RPMI7951 (cell line): ENCODE results near the gene SLC22A23. TPM values are rescaled to one million over a fixed set of nuclear protein-coding genes. Genes with fewer than 3 reads are reported as not detected.

Experiments used
- DNase-seq: peaks from one replicate; pipeline ENCODE4 v3.0.0-alpha.2; 2012; ENCODE audit warnings: low read depth
- total RNA-seq: library from RNA; depleted of rRNA; stranded (reverse); fragments of >200 nt; shearing (Covaris generic); gene quantifications from 2 replicates; pipeline ENCODE4 v1.2.3, GENCODE V29; 2014

The SLC22A23 gene
- total RNA-seq, 1 experiment from 2014 or later: 0.72 TPM

DNA sequence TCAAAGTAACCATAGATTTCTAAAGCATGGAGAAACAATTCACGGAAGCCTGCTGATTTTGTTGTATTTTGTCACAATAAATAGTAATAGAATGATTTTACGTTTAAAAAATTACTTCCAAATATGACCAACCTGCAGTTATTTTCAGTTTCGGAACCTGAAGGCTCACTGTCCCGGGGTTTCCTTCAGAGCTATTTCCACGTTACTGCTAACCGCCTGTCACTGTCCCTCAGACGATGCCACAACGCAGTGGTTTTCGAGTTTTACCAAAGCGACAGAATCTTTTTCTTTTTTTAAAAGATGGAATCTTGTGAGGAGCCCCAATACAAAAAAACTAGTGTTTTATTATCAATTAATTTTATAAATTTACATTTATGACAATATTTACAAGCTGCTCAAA is 157.6 kb downstream of the SLC22A23 start:
- no peak for DNase-seq

GRCh38 chr6:3297909-3298308 is 158.9 kb downstream of the SLC22A23 start:
- no peak for DNase-seq

- no peak for DNase-seq
These were observed 159.8 kb downstream of the SLC22A23 start for GRCh38 chr6:3297006-3297405.

GRCh38 chr6:3296537-3296936 is 160.3 kb downstream of the SLC22A23 start:
- DNase-seq: no peak

DNA sequence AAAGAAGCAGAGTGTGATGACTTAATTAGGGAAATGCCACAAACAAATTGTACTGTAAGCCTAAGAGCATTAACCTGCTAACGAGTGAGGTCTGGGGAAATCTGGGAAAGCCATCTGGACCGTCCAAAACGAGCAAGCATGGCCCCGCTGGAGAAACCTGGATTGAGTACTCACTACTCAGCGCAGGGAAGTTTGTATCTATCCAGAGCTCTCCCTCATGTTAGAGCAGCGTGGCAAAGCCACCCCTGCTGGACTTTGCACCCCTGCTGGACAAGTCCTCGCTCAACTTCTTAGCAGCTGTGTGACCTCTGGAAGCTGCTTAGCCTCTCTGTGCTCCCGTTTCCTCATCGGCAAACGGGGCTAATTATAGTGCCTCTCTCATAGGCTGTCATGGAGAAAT is 160.8 kb downstream of the SLC22A23 start:
- no peak for DNase-seq

DNA sequence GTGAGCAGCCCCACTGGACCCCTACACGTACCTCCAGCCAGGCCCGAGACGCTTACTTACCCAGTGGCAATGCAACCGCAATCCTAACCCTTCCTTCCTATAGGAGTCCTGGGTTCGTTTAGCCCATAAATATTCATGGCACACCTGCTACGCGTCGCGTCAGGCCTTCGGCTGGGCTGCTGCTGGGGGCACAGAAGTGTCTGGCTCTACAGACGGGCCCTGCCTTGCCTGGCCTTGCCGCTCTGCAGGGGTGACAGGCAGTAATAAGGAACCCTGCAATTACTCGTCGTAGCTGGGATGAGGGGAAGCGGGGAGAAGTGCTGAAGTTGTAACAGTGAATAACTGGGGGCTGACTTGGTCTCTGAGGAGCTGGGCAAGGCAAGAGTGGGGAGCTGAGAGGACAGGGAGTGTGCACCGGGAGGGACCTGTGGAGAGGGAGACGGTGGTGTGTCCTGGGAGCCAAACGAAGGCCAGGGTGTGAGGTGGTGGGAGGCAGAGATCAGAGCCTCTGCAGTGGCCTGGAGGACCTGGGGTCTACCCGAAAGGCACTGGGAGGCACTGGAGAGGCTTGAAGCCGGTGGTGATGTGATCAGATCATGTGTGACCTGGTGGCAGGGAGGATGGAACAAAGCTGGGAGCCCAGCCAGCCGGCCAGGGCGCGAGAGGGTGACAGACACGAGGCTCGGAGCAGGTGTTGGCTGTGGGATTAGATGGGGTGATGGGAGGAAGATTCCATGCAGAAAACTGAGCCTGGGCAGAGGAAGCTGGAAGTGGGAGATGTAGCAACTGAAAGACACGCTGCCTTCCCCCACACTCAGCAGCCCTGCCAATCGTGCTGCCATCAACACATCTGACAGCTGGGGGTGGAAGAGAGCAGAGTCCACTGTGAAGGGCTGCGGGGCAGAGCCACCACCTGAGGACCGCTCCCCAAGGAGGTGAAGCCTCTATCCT is 161.7 kb downstream of the SLC22A23 start:
- DNase-seq: no peak

GRCh38 chr6:3294396-3294795 is 162.5 kb downstream of the SLC22A23 start:
- DNase-seq: no peak

DNA sequence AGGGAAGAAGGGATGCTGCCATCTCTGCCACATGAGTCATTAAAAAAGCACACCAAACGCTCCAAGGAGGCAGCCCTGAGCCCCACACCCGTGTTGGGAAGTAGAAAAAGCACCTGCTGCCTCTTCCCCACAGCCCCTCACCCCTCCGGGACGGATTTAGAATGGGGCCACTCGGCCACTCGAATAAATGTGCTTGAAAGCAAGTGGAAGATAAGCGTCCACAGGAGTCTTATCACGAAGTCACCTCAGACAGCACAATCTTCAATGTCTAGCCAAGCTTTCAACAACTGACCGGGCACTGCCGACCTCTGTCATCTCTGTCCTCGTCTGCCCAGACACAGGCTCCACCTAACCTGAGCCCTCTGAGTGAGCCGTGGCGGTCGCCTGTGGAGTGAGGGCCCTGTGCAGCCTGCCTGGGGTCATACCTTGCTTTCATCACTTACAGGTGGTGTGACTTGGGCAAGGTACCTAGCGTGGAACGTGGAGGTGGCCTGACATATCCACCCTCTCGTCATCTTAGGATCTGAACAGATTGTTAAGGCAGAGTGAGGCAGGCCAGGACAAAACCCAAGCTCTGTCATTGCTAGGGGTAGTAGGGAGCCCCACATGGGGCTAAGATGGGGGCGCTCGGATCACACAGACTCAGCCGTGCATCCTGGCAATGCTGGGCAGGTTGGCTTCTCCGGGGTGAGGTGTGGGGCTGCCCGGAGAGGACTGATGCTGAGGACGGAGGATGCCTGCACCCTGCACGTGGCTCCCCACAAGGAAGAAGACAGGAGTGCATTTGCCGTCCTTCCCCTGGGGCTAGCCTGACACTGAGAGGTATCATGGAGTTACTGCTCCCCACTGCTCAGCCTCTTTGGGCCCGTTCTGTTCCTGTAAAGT is 163.3 kb downstream of the SLC22A23 start:
- DNase-seq: no peak

- DNase-seq: no peak
These were observed 164.2 kb downstream of the SLC22A23 start for GRCh38 chr6:3292431-3293197.

- DNase-seq: no peak
These were observed 164.9 kb downstream of the SLC22A23 start for GRCh38 chr6:3291987-3292386.

GRCh38 chr6:3291346-3291745 is 165.5 kb downstream of the SLC22A23 start:
- no peak for DNase-seq

GRCh38 chr6:3290931-3291211 is 166.0 kb downstream of the SLC22A23 start:
- DNase-seq: no peak

DNA sequence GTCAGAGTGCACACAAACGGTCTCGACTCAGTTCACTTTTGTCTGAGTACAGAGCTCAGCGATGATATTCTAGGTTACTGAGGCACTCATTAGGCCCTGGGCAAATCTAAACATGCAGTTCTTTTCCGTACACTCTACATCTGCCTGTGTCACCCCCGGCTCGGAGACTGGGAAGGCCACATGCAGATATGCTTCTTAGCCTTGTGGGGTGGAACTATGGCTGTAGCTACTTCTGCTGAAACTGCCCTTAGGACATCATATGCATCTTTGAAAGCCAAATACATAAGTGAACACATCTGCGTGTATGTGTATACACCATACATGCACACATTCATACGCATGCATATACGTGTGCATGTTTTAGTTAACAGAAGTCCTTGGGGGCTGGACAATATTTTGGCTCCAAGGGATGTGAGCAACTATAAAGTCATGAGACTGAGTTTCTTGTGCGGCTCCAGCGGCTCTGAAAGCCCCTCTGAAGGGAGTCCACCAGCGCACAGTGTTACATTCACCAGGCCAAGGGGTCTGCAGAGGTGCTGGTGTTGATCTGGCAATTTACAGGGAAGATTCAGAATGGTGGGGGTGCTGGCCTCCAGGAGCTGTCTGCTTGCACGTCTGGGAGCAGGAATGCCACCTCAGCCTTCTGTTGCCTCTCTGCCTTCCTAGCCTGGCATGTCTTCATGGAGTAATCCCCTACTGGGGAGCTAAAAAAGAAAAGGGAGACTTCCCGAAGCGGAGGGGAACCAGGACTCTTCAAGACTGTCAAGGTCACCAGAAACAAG is 166.5 kb downstream of the SLC22A23 start:
- no peak for DNase-seq

DNA sequence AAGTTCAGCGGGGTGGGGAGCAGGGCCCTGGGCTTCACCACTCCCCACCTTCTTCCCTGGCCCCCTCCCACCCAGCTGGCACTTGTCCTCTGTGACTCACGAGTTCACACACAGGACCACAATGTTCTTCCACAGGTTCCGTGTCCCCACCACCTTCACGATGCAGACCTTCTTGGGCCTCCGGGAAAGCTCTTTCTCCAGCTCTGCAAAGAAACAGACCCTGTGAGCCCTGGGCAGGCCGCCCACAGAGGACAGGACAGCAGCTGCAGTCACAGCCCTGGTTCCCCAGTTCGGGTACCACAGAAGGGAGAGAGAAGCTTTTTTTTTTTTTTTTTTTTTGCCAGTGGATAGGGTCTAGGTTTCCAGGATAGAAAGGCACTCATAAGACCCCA is 167.2 kb downstream of the SLC22A23 start:
- DNase-seq: no peak

DNA sequence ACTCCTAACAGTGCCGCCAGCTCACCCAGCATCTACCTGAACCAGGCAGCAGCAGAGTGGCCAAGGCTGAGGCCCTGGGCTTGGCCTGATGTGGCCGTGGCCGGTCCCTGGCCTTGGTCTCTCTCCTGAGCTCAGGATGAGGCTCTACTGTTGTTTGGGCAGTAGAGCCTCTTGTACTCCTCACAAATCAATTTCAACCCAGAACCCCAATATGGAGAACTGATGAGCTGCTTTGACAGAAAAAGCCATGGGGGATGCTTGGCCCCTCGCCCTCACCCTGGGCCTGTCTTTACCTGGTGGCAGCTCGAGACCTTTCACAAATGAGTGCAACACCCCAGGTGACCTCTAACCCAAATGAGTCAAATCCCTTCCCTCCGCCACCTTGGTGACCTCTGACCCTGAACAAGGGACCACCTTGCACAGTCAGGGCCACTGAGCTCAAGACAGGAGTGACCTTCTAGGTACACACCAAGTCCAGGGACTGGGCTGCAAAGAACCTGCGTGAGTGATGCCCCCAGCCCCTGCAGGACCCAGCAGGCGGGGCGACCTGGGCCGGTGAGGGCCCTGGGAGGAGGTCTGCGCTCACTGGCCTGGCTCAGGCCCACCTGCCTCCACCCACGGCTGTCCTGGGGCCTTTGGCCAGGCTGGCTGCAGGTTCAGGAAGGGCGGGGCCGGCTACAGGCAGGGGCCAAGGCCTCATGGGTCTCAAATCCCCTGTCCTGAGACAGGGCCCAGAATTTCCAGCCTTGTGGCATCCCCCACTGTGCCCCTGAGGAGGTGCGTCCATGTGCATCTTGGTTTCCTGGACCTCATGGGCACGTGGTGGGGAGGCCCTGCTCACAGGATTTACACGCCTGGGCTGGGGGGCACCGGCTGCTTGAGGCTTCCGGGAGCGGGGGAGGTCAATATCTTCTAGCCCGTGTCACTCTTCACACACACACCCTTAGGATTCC is 167.9 kb downstream of the SLC22A23 start:
- no peak for DNase-seq

- no peak for DNase-seq
These were observed 168.7 kb downstream of the SLC22A23 start for GRCh38 chr6:3287976-3288707.

DNA sequence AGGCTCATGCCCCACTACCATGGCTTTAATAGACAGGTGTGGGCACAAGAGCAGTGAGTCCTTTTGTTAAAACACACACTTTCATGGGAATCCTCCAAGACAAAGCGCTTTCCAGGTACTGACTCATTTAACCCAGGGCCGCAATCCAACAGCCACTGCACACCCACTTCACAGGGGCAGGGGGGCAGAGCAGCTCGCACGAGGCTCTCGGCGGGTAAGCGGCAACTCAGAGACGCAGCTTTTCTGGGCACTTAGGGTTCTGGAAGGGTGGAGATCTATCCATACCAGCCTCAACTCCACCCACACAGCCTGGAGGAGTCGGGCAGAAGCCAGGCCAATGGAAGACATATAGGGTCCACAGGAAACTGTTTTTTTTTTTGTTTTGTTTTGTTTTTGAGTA is 169.5 kb downstream of the SLC22A23 start:
- no peak for DNase-seq

GRCh38 chr6:3286641-3287171 is 170.1 kb downstream of the SLC22A23 start:
- no peak for DNase-seq

DNA sequence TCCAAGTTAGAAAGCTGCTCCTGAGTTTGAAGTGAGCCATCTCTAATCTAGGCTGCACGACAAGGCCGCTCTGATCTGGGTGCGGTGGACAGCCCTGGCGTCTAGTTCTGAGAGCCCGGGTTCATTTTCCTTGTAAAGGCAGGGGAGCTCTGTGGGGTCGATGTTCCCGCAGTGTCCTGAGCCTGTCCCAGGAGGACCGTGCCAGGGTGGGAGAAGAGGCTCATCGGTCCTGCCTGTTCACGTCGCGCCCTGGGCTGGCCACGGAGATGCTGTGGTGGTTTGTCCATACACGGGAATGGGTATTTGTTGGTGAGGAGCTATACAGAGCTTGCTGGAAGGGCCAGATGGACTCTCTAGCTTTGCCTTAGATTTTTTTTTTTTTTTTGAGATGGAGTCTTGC is 171.1 kb downstream of the SLC22A23 start:
- DNase-seq: no peak
